22Rv1 (cell line): Measurements from ENCODE around the gene GDPGP1.

Source experiments
- CTCF ChIP-seq: fragments of 450-650 bp; IDR thresholded peaks from 2 replicates; pipeline ENCODE4 v1.5.1; 2017; ENCODE audit warnings: mild to moderate bottlenecking
- ZFX ChIP-seq: fragments of 450-650 bp; IDR thresholded peaks from 2 replicates; pipeline ENCODE4 v1.6.1; 2017; ENCODE audit warnings: antibody characterized with exemption, borderline replicate concordance

GRCh38 chr15:90190606-90191343 lies 43.2 kb upstream of the GDPGP1 start:
- no peak for TF ChIP-seq CTCF
- TF ChIP-seq ZFX: no peak
